Measurements from ENCODE around the gene SLC46A1.

DNA sequence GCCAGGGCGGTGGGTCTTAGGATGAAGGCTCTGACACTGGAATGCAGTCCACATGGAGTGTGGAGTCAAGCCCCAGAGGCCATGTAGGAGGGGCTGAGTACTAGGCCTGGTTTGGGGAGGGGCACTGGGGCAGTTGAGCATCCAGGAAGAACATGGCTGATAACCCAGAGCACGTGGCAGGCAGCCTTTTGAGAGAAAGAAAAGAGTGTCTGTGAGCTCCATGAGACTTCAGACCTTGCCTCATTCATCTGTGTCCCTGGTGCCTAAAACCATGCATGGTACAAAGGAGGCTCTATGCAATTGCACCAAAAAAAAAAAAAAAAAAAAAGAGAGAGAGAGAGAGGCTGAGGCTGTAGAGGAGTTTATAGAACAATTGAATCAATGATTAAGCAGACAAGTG, 14.6 kb downstream of the SLC46A1 start:
- TF ChIP-seq, protein P1, sequence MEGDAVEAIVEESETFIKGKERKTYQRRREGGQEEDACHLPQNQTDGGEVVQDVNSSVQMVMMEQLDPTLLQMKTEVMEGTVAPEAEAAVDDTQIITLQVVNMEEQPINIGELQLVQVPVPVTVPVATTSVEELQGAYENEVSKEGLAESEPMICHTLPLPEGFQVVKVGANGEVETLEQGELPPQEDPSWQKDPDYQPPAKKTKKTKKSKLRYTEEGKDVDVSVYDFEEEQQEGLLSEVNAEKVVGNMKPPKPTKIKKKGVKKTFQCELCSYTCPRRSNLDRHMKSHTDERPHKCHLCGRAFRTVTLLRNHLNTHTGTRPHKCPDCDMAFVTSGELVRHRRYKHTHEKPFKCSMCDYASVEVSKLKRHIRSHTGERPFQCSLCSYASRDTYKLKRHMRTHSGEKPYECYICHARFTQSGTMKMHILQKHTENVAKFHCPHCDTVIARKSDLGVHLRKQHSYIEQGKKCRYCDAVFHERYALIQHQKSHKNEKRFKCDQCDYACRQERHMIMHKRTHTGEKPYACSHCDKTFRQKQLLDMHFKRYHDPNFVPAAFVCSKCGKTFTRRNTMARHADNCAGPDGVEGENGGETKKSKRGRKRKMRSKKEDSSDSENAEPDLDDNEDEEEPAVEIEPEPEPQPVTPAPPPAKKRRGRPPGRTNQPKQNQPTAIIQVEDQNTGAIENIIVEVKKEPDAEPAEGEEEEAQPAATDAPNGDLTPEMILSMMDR (IDR thresholded peaks at IDR 0.05): no peak
- TF ChIP-seq POLR2A (IDR thresholded peaks at IDR 0.05): no peak

Data from heart left ventricle (tissue), 13 donors.